Stomach smooth muscle (tissue), 2 donors: ENCODE measurements around the gene ZNF805.
"Not testable (repeated sequence)": the region's sequence is repeated elsewhere in the genome, so short reads cannot be mapped to it uniquely, and the experiment has no call there.

Experiments used
- H3K27ac ChIP-seq: one replicate; pipeline ENCODE4 v1.7.0; 2013; ENCODE audit warnings: mild to moderate bottlenecking, low read length, inconsistent platforms
- H3K27me3 ChIP-seq, 2 donors: one replicate each; pipeline ENCODE4 v1.7.0; 2013; ENCODE audit warnings: low read length in 2 of 2; ENCODE audit not compliant: insufficient read depth in 2 of 2, control insufficient read depth in 1 of 2
- H3K36me3 ChIP-seq, 2 donors: one replicate each; pipeline ENCODE4 v1.7.0; 2013; ENCODE audit warnings: low read length in 2 of 2; ENCODE audit not compliant: control insufficient read depth in 2 of 2, insufficient read depth in 2 of 2
- H3K4me1 ChIP-seq: one replicate; pipeline ENCODE4 v1.7.0; 2013; ENCODE audit warnings: low read length; ENCODE audit not compliant: control insufficient read depth, insufficient read depth
- H3K4me3 ChIP-seq, 2 donors: one replicate each; pipeline ENCODE4 v1.7.0; 2013; ENCODE audit warnings: low read length in 2 of 2
- H3K9ac ChIP-seq, 2 donors: one replicate each; pipeline ENCODE4 v1.7.0; 2013; ENCODE audit warnings: low read length in 2 of 2, mild to moderate bottlenecking in 1 of 2
- H3K9me3 ChIP-seq, 2 donors: one replicate each; pipeline ENCODE4 v1.7.0; 2013; ENCODE audit warnings: low read length in 2 of 2; ENCODE audit not compliant: control insufficient read depth in 2 of 2
- donor health status: healthy.
- donor health status: Pancreatic carcinoma.

The ZNF805 gene

DNA sequence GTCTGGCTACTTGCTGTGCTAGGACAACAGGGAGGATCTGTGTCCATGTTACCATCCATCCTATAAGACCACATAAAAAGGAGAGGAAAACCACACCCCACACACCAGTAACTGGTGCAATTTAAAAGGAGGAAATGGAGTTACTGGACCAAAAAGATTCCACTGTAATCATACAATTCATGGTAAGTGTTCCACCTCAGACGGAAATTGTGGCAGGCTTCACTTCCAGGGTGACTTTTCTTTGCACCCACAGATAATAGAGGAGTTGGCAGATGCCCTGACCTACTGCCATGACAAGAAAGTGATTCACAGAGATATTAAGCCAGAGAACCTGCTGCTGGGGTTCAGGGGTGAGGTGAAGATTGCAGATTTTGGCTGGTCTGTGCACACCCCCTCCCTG, 7.2 kb upstream of the ZNF805 start:
- H3K36me3 ChIP-seq, result no peaks in the 10 kb centered on the region
- H3K4me1 ChIP-seq, result no peaks in the 10 kb centered on the region
- H3K27me3 ChIP-seq, result no peaks in the 10 kb centered on the region
- H3K4me3 ChIP-seq, result no peak overlapping the region
- H3K9me3 ChIP-seq, result no peaks in the 10 kb centered on the region
- H3K27ac ChIP-seq, result no peak overlapping the region
- H3K9ac ChIP-seq, result no peak overlapping the region

DNA sequence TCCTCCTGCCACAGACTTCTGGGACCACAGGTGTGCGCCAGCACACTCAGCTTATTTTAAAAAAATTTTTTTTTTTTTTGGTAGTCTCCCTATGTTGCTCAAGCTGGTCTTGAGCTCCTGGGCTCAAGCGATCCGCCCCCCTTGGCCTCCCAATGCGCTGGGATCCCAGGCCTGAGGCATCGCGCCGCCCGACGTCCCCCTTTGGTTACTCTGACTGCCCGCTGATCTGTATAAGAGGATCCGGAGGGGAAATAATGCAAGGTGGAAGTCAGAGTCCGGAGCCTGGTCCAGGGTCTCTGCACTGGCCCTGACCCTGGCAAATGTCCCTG, 486 bp upstream of the ZNF805 start:
- Histone ChIP-seq H3K9me3 (no peaks in the 10 kb centered on the region), H3K27ac (peak overlapping the region; percentile 90), H3K4me1 (peaks cover 16% of the 10 kb centered on the region), H3K27me3 (no peaks in the 10 kb centered on the region), H3K9ac (peak overlapping the region; percentile 97 to 98), H3K4me3 (peak overlapping the region; percentile 97 to 100), H3K36me3 (peaks cover 12 to 14% of the 10 kb centered on the region in 2 donors)

DNA sequence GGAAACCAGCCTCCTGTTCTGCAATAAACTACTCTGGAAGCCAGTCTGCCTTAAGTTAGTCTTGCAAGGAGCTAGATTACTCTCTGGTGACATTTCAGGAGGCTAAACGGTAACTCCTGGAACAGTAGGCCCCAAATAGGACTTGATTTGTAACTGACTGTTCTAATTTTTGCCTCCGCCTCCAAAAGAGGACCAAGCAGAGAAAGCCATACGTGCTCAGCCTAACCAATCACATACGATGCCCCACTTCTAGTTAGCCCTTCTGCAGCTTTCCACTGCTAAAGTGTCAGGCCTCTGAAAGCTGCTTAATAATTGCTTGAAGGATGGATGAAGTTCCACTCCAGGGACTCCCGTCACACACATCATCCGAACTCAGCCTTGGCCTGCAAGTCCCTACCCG, 744 bp downstream of the ZNF805 start:
- Histone ChIP-seq H3K27ac (peak overlapping the region; percentile 90), H3K4me1 (peaks cover 16% of the 10 kb centered on the region), H3K4me3 (peak overlapping the region; percentile 97 to 100)

DNA sequence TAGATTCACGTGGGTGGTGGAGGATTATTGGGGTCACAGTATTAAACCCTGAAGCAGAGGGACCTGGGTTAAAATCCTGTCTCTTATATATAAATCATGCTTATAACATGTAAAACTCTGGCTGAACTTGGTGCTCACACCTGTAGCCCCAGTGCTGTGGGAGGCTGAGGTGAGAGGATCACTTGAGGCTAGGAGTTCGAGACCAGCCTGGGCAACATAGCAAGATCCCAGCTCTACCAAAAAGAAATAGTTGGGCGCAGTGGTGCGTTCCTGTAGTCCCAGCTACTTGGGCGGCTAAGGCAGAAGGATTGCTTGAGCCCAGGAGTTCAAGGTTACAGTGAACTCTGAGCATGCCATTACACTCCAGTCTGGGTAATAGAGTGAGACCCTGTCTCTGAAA, 2.4 kb downstream of the ZNF805 start:
- Histone ChIP-seq H3K27ac (no peak overlapping the region), H3K36me3 (peaks cover 31 to 35% of the 10 kb centered on the region in 2 donors), H3K4me3 (no peak overlapping the region), H3K4me1 (peaks cover 16% of the 10 kb centered on the region), H3K9ac (no peak overlapping the region), H3K27me3 (no peaks in the 10 kb centered on the region), H3K9me3 (no peaks in the 10 kb centered on the region)

More for the DNA sequence above, 744 bp downstream of the ZNF805 start:
- no peaks in the 10 kb centered on the region for H3K27me3 ChIP-seq
- H3K36me3 ChIP-seq, result peaks cover 21 to 23% of the 10 kb centered on the region in 2 donors
- H3K9me3 ChIP-seq, result no peaks in the 10 kb centered on the region
- peak overlapping the region; percentile 97 to 98 for H3K9ac ChIP-seq

DNA sequence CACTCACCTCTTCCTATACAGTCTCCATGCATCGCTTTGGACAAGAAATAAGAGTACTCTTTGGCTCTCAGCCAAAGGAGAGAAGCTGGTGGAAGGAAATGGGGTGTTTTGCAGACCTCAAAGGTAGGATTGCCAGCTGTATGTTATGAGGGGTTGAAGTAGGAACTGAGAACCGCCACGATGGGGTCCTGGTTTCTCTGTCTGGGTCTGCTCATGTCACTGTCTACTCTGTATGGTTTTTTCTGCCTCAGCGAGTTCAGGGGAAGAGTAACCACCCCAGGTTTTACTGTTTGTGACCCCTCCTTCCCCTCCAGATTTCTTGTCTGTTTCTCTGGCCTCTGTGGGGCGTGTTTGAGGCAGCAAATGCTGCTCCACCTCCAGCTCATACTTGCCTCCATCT, 4.1 kb downstream of the ZNF805 start:
- Histone ChIP-seq H3K4me1 (peaks cover 16% of the 10 kb centered on the region), H3K27ac (no peak overlapping the region), H3K27me3 (no peaks in the 10 kb centered on the region), H3K9me3 (no peaks in the 10 kb centered on the region), H3K36me3 (peaks cover 41 to 45% of the 10 kb centered on the region in 2 donors), H3K9ac (no peak overlapping the region), H3K4me3 (no peak overlapping the region)

DNA sequence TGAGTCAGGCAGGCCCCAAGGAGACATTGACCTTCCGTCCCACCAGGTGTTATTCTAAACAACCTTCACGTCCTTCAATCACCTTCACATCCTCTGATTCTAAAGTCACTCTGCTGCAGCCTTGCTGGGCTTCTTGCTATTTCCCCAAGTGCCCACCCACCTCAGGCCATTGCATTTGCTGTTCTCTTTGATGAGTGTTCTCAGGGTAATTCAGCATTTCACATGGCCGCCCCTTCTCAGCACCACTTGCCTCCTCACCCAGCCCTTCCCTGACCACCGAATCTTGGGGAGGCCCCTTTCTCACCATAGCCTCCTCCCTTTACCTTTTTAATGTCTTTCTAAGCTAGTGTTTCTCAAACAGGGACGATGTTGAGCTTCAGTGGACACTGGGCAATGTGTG, 4.6 kb downstream of the ZNF805 start:
- no peak overlapping the region for H3K9ac ChIP-seq
- no peaks in the 10 kb centered on the region for H3K9me3 ChIP-seq
- no peak overlapping the region for H3K27ac ChIP-seq
- no peaks in the 10 kb centered on the region for H3K27me3 ChIP-seq
- peaks cover 43 to 45% of the 10 kb centered on the region in 2 donors for H3K36me3 ChIP-seq
- peaks cover 16% of the 10 kb centered on the region for H3K4me1 ChIP-seq
- H3K4me3 ChIP-seq, result no peak overlapping the region

DNA sequence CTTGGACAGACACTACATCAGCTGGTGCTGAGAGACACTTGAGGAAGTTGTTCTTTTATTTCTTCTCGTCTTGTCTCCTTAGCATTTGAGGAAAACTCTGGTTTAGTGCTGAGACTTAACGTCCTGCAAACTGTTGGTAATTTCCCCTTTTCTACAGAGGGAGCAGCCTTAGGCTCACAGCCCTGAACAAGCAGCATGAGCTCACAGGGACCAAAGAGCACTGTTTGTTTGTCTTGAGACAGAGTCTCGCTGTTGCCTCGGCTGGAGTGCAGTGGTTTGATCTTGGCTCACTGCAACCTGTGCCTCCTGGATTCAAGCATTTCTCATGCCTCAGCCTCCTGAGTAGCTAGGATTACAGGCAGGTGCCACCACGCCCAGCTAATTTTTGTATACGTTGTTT, 5.5 kb downstream of the ZNF805 start:
- Histone ChIP-seq H3K9ac (no peak overlapping the region), H3K27ac (no peak overlapping the region), H3K36me3 (peaks cover 47 to 49% of the 10 kb centered on the region in 2 donors), H3K9me3 (no peaks in the 10 kb centered on the region), H3K27me3 (no peaks in the 10 kb centered on the region), H3K4me1 (peaks cover 16% of the 10 kb centered on the region), H3K4me3 (no peak overlapping the region)

DNA sequence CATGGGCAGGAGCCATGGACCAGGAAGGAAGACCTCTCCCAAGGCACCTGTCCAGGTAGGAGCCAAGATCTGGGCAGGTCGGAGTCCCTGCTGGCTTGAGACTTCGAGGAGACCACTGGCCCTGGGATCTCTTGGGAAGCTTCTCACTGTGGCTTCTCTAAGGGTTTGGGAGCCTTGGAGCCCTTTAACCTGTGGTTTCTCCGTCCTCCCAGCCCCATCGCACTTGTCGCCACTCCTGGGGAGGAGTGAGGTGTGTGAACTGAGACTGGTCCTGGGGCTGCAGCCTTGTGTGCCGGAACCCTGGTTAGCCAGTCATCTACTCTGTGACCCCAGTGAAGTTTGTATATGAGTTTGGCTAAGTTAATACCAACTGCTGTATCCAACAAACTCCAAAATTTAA, 8.2 kb downstream of the ZNF805 start:
- no peaks in the 10 kb centered on the region for H3K27me3 ChIP-seq
- H3K9me3 ChIP-seq, result no peaks in the 10 kb centered on the region
- no peaks in the 10 kb centered on the region for H3K4me1 ChIP-seq
- no peak overlapping the region for H3K27ac ChIP-seq
- H3K36me3 ChIP-seq, result peaks cover 65 to 68% of the 10 kb centered on the region in 2 donors
- H3K4me3 ChIP-seq, result no peak overlapping the region
- no peak overlapping the region for H3K9ac ChIP-seq

DNA sequence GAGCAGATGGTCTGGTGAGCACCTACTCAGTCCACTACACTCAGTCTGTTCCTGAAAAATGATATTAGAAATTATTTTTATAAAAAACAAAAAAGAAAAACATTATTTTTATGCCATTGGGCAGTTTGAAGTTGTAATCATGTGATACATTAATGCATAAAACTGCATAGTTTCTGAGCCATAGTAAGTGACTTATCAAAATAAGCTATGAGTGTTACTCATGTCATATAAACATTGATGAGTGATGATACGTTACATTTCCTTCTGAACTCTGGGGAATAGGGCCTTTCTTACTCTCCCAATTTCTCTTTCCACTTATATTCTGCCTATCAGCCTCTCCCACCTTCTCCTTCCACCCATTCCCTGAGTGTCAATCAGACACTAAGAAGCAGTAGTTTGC, 8.9 kb downstream of the ZNF805 start:
- H3K9me3 ChIP-seq, result no peaks in the 10 kb centered on the region
- H3K27ac ChIP-seq, result no peak overlapping the region
- no peaks in the 10 kb centered on the region for H3K27me3 ChIP-seq
- H3K36me3 ChIP-seq, result peaks cover 67 to 70% of the 10 kb centered on the region in 2 donors
- H3K4me3 ChIP-seq, result no peak overlapping the region
- no peak overlapping the region for H3K9ac ChIP-seq
- no peaks in the 10 kb centered on the region for H3K4me1 ChIP-seq

DNA sequence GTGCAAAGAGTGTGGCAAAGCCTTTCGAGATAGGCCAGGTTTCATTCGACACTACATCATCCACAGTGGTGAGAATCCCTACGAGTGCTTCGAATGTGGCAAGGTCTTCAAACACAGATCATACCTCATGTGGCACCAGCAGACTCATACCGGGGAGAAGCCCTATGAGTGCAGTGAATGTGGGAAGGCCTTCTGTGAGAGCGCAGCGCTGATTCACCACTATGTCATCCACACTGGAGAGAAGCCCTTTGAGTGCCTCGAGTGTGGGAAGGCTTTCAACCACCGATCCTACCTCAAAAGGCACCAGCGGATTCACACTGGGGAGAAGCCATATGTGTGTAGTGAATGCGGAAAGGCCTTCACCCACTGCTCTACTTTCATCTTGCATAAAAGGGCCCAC, 13.3 kb downstream of the ZNF805 start:
- peaks cover 38 to 41% of the 10 kb centered on the region in 2 donors for H3K36me3 ChIP-seq
- H3K9me3 ChIP-seq, result not testable (repeated sequence)

DNA sequence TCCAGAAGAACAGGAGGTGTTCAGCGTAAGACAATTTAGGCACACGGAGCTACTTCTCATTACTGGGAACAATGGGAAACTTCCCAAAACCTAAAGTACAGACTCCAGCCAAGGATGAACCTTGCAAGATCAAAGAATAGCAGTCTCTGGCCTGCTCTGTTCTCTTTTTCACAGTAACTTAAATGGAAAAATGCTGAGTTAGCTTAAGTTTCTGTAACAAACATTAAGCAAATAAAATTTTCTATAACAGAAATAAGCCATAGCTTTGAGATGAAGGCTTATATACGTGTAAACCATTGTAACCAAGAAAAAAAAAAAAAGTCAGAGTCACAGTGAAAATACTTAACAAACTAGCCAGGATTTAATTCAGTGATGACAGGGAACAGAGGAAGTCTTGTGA, 21.6 kb downstream of the ZNF805 start:
- H3K4me3 ChIP-seq, result no peak overlapping the region
- peaks cover 10 to 11% of the 10 kb centered on the region in 2 donors for H3K36me3 ChIP-seq
- H3K27me3 ChIP-seq, result no peaks in the 10 kb centered on the region
- no peak overlapping the region for H3K27ac ChIP-seq
- no peaks in the 10 kb centered on the region for H3K4me1 ChIP-seq
- no peak overlapping the region for H3K9ac ChIP-seq
- no peaks in the 10 kb centered on the region for H3K9me3 ChIP-seq

More for the DNA sequence above, 13.3 kb downstream of the ZNF805 start:
- not testable (repeated sequence) for H3K4me3 ChIP-seq, H3K4me1 ChIP-seq, H3K27me3 ChIP-seq, H3K9ac ChIP-seq, H3K27ac ChIP-seq
